Body of pancreas (tissue), 4 donors: ENCODE measurements around the gene CGNL1. TPM values are rescaled to one million over a fixed set of nuclear protein-coding genes. Genes with fewer than 3 reads are reported as not detected.

Source experiments
- ATAC-seq: fragments of 150-250 bp; one replicate; pipeline ENCODE4 v1.9.1; 2016
- DNase-seq, 4 donors: peaks; one replicate each; pipeline ENCODE4 v3.0.0-alpha.2; 2019
- H3K27ac ChIP-seq, 4 donors: fragments of 200-600 bp; sonication (generic); 1 replicate in 3 of 4; 2 replicates in 1 of 4; pipeline versions ENCODE4 v1.5.1 to v1.6.1; 2016 to 2019; ENCODE audit warnings: mild to moderate bottlenecking in 1 of 4, mixed read lengths in 1 of 4, moderate library complexity in 1 of 4
- H3K27me3 ChIP-seq, 2 donors: fragments of 200-600 bp; sonication (generic); one replicate each; pipeline ENCODE4 v1.6.0; 2016; ENCODE audit warnings: mild to moderate bottlenecking in 1 of 2
- H3K36me3 ChIP-seq, 2 donors: fragments of 200-600 bp; sonication (generic); replicated peaks in 1 of 2; 2 replicates each; pipeline ENCODE4 v1.5.1; 2016; ENCODE audit warnings: low read depth in 2 of 2; ENCODE audit not compliant: insufficient read depth in 1 of 2
- H3K4me1 ChIP-seq: fragments of 200-600 bp; sonication (generic); one replicate; pipeline ENCODE4 v1.6.0; 2016
- H3K4me3 ChIP-seq, 2 donors: fragments of 200-600 bp; sonication (generic); 1 replicate in 1 of 2; 2 replicates in 1 of 2; pipeline ENCODE4 v1.5.1; 2016 to 2019
- H3K9me3 ChIP-seq, 3 donors: fragments of 200-600 bp; sonication (generic); 1 replicate in 2 of 3; 2 replicates in 1 of 3; pipeline ENCODE4 v1.5.1; 2016
- POLR2A ChIP-seq, 3 donors: fragments of 450-650 bp; IDR thresholded peaks; one replicate each; pipeline ENCODE4 v1.6.1; 2016; ENCODE audit warnings: antibody characterized with exemption in 3 of 3, mild to moderate bottlenecking in 2 of 3
- WGBS, 2 donors: methylation state at CpG; one replicate each; pipeline ENCODE4 v1.1.5; 2017; 5-methylcytosine and 5-hydroxymethylcytosine counted together
- intact Hi-C: fragments of 100-400 bp; cut with DNase I; formaldehyde crosslinking; loops from one replicate; pipeline ENCODE4 v1.15.1; 2023
- total RNA-seq, 2 donors: library from RNA; depleted of rRNA; stranded (reverse); fragments of >200 nt; gene quantifications; one replicate each; pipeline ENCODE4 v1.1.0, GENCODE V29; 2016
- TF ChIP-seq, protein P1 (sequence below), 7 experiments: fragments of 450-650 bp in 4 of 7; fragments of 200-600 bp in 3 of 7; sonication (generic) in 3 of 7; IDR thresholded peaks; one replicate each; pipeline ENCODE4 v1.5.1; 2016 to 2019; ENCODE audit warnings: antibody characterized with exemption in 7 of 7

The CGNL1 gene
- total RNA-seq, 2 donors from 2014 or later, result 24.7 to 30.6 TPM

DNA sequence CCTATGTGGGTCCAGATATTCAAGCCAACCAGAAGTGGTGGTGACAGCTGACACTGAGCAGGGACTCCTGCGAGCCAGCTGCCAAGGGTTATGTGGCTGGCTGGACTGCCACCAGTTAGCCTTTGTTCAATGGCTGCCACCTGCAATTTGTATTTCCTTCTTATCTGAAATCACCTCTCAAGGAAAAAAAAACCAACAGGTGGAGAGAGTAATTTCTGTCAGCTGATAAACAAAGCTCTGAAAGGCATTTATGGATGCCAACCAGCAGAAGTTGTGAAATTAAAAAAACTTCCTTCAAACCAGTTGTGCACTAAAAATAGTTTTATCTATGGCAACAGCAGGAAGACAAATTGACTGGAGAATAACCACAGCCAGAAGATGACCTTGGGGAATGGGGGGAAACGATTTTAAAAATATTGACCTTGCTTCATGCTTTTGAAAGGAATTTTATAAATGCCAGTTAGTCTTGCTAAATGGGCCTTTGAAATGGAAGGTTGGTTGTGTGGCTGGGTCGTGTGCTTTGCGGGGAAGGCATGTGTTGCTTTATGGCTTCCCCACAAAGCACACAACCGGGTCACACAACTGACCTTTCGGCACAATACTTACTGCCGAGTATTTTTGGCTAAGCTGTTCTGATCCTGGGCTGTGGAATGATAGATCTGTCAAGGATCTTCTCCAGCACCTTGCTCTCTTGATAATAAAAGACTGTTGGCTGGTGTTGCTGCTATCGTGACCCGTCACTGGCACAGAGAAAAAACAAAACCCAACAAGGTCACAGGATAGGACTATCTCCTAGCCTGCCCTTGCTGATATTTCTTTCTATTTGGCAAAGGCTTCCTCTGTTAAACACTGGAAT, 218.9 kb downstream of the CGNL1 start:
- H3K27ac ChIP-seq, result peak overlapping the region; percentile 82 to 91 (median 88)
- H3K36me3 ChIP-seq, result no peaks in the 10 kb centered on the region
- TF ChIP-seq POLR2A (IDR thresholded peaks at IDR 0.05), result peak in 1 of 3 donors; percentile 51
- TF ChIP-seq, protein P1, sequence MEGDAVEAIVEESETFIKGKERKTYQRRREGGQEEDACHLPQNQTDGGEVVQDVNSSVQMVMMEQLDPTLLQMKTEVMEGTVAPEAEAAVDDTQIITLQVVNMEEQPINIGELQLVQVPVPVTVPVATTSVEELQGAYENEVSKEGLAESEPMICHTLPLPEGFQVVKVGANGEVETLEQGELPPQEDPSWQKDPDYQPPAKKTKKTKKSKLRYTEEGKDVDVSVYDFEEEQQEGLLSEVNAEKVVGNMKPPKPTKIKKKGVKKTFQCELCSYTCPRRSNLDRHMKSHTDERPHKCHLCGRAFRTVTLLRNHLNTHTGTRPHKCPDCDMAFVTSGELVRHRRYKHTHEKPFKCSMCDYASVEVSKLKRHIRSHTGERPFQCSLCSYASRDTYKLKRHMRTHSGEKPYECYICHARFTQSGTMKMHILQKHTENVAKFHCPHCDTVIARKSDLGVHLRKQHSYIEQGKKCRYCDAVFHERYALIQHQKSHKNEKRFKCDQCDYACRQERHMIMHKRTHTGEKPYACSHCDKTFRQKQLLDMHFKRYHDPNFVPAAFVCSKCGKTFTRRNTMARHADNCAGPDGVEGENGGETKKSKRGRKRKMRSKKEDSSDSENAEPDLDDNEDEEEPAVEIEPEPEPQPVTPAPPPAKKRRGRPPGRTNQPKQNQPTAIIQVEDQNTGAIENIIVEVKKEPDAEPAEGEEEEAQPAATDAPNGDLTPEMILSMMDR (IDR thresholded peaks at IDR 0.05), result peak in 1 of 7 experiments; percentile 19
- no peaks in the 10 kb centered on the region for H3K27me3 ChIP-seq
- no peak overlapping the region for H3K4me3 ChIP-seq
- DNase-seq (peak; percentile 76 to 89 (median 86)), ATAC-seq (peak; percentile 67)
- H3K4me1 ChIP-seq, result peaks cover 89% of the 10 kb centered on the region
- H3K9me3 ChIP-seq, result no peaks in the 10 kb centered on the region
- 12 to 20% methylated on average over 9 of the region's 9 CpGs for WGBS, 2 donors
- intact Hi-C loops, result loop anchor here (5.0 kb wide), 1 partner anchor 33 kb away; no protein-coding TSS in a partner anchor

GRCh38 chr15:57596301-57596855, 220.1 kb downstream of the CGNL1 start:
- H3K9me3 ChIP-seq, result no peaks in the 10 kb centered on the region
- WGBS, 2 donors, result 80 to 81% methylated on average over 8 of the region's 8 CpGs
- H3K4me1 ChIP-seq, result peaks cover 83% of the 10 kb centered on the region
- no peak for DNase-seq
- H3K36me3 ChIP-seq, result no peaks in the 10 kb centered on the region
- no peak overlapping the region for H3K4me3 ChIP-seq
- no peak for ATAC-seq
- H3K27ac ChIP-seq, result peak overlapping the region; percentile 82 to 91 (median 88)
- no peaks in the 10 kb centered on the region for H3K27me3 ChIP-seq
- TF ChIP-seq, protein P1 (IDR thresholded peaks at IDR 0.05), result no peak
- no peak for TF ChIP-seq POLR2A (IDR thresholded peaks at IDR 0.05)
- intact Hi-C loops, result loop anchor here (5.0 kb wide), 1 partner anchor 34 kb away; no protein-coding TSS in a partner anchor

DNA sequence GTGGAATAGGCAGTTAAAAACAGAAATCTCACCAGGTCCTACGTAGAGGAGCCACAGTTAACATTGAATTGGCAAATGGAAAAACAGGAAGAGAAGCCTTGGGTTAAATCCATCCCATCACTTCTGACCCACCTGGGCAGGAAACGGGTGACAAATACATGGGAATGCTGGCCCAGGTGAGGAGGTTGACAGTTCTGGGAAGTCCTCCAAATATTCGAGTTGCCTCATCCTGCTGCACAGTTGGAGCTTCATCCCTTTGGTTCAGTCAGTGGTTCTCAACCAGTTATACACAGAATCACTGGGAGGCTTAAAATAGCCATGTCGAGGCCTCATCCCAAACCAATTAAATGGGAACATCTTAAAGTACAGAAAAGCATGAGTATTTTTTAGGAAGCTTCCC, 220.7 kb downstream of the CGNL1 start:
- Histone ChIP-seq H3K27me3 (no peaks in the 10 kb centered on the region), H3K4me1 (peaks cover 81% of the 10 kb centered on the region), H3K27ac (peak overlapping the region; percentile 82 to 91 (median 88)), H3K4me3 (no peak overlapping the region), H3K9me3 (no peaks in the 10 kb centered on the region), H3K36me3 (no peaks in the 10 kb centered on the region)
- DNase-seq (peak; percentile 59 to 83 (median 72)), ATAC-seq (peak; percentile 55)
- intact Hi-C loops, result loop anchor here (5.0 kb wide), 1 partner anchor 35 kb away; no protein-coding TSS in a partner anchor
- TF ChIP-seq, protein P1 (IDR thresholded peaks at IDR 0.05), result no peak
- TF ChIP-seq POLR2A (IDR thresholded peaks at IDR 0.05), result no peak
- 9 to 22% methylated on average over 4 of the region's 4 CpGs for WGBS, 2 donors

DNA sequence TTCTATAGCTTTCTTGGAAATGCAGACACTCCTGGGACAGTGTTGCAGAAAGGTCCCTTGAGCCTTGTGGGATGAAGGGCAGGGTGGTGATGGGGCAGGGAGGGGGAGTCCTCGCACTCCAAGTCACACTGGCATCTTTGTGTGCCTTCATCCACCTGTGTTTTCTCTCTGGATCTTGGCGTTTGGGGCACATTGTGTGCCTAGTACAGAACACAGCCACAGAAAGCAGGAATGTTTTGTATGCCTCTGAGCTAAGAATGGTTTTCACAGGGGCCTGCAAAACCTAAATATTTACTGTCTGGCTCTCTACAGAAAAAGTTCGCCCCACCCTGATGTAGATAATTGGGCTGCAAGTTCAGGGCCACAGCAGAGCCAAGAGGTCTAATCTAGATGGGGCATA, 221.1 kb downstream of the CGNL1 start:
- TF ChIP-seq, protein P1 (IDR thresholded peaks at IDR 0.05), result no peak
- DNase-seq, result peak in 1 of 4 donors; percentile 35
- 4 to 8% methylated on average over 3 of the region's 3 CpGs for WGBS, 2 donors
- no peaks in the 10 kb centered on the region for H3K9me3 ChIP-seq
- no peaks in the 10 kb centered on the region for H3K27me3 ChIP-seq
- no peaks in the 10 kb centered on the region for H3K36me3 ChIP-seq
- ATAC-seq, result no peak
- peak overlapping the region; percentile 82 to 91 (median 88) for H3K27ac ChIP-seq
- H3K4me3 ChIP-seq, result no peak overlapping the region
- intact Hi-C loops, result loop anchor here (5.0 kb wide), 1 partner anchor 35 kb away; no protein-coding TSS in a partner anchor
- peaks cover 82% of the 10 kb centered on the region for H3K4me1 ChIP-seq
